HG02884 (cell line): ENCODE data around the gene PDLIM7.

ENCODE experiments used
- ATAC-seq: cut with Tn5 transposase; IDR thresholded peaks from one replicate; pipeline ENCODE4 v1.9.1; 2021; ENCODE audit warnings: mild to moderate bottlenecking, moderate library complexity; ENCODE audit not compliant: unreplicated experiment

The PDLIM7 gene

GRCh38 chr5:177475563-177476427 lies 21.6 kb downstream of the PDLIM7 start:
- ATAC-seq = no peak

GRCh38 chr5:177474846-177475562 lies 22.4 kb downstream of the PDLIM7 start:
- ATAC-seq = no peak

GRCh38 chr5:177474002-177474476 lies 23.4 kb downstream of the PDLIM7 start:
- ATAC-seq = no peak

GRCh38 chr5:177473443-177474001 lies 23.9 kb downstream of the PDLIM7 start, which contains the start of gene DBN1:
Gene DBN1, minus strand, starts transcription at chr5:177473634. Its CDS starts 113 bp downstream, at chr5:177473521.
- ATAC-seq = peak; percentile 42

GRCh38 chr5:177472460-177473442 lies 24.7 kb downstream of the PDLIM7 start:
- ATAC-seq = peak; percentile 45

GRCh38 chr5:177471610-177472356 lies 25.6 kb downstream of the PDLIM7 start:
- no peak for ATAC-seq

GRCh38 chr5:177470759-177471536 lies 26.5 kb downstream of the PDLIM7 start:
- no peak for ATAC-seq

GRCh38 chr5:177469750-177470525 lies 27.5 kb downstream of the PDLIM7 start:
- no peak for ATAC-seq

- no peak for ATAC-seq
Measured at GRCh38 chr5:177468685-177469628, 28.4 kb downstream of the PDLIM7 start.

GRCh38 chr5:177468329-177468684 lies 29.1 kb downstream of the PDLIM7 start:
- no peak for ATAC-seq

GRCh38 chr5:177467436-177467835 lies 30.0 kb downstream of the PDLIM7 start:
- ATAC-seq = no peak

- ATAC-seq = no peak
Measured at GRCh38 chr5:177466861-177467260, 30.5 kb downstream of the PDLIM7 start.

GRCh38 chr5:177465044-177465443 lies 32.4 kb downstream of the PDLIM7 start:
- ATAC-seq = no peak

- no peak for ATAC-seq
Measured at GRCh38 chr5:177462021-177462670, 35.3 kb downstream of the PDLIM7 start.

- ATAC-seq = no peak
Measured at GRCh38 chr5:177459819-177460628, 37.4 kb downstream of the PDLIM7 start.

GRCh38 chr5:177459357-177459756 lies 38.0 kb downstream of the PDLIM7 start:
- no peak for ATAC-seq
